Peyer's patch (tissue), 4 donors: ENCODE data around the gene C19orf47.

ENCODE experiments used
- POLR2A ChIP-seq, 2 donors: fragments of 450-650 bp; IDR thresholded peaks; one replicate each; pipeline ENCODE4 v1.5.1; 2017; ENCODE audit warnings: antibody characterized with exemption in 2 of 2, mild to moderate bottlenecking in 2 of 2, moderate library complexity in 2 of 2
- TF ChIP-seq, protein P1 (sequence below), 6 experiments: fragments of 450-650 bp in 4 of 6; fragments of 200-600 bp in 2 of 6; sonication (generic) in 1 of 6; IDR thresholded peaks; one replicate each; pipeline ENCODE4 v1.5.1; 2017 to 2019; ENCODE audit warnings: antibody characterized with exemption in 6 of 6, mild to moderate bottlenecking in 3 of 6, moderate library complexity in 1 of 6

DNA sequence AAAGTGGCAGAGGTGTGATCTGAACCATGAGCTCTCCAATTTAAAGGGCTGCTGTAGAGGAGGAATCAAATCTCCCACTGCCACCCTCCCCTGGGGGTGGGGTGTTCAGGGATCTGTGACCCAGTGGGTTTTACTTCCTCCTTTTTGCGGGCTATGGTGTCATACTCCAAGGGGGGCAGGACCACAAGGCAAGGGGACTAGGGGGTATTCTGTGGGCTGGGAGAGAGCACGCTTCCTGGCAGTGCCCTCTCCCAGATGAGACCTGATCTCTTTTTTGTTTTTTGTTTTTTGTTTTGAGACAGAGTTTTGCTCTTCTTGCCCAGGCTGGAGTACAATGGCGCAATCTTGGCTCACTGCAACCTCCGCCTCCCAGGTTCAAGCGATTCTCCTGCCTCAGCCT is 10.6 kb upstream of the C19orf47 start:
- TF ChIP-seq, protein P1, sequence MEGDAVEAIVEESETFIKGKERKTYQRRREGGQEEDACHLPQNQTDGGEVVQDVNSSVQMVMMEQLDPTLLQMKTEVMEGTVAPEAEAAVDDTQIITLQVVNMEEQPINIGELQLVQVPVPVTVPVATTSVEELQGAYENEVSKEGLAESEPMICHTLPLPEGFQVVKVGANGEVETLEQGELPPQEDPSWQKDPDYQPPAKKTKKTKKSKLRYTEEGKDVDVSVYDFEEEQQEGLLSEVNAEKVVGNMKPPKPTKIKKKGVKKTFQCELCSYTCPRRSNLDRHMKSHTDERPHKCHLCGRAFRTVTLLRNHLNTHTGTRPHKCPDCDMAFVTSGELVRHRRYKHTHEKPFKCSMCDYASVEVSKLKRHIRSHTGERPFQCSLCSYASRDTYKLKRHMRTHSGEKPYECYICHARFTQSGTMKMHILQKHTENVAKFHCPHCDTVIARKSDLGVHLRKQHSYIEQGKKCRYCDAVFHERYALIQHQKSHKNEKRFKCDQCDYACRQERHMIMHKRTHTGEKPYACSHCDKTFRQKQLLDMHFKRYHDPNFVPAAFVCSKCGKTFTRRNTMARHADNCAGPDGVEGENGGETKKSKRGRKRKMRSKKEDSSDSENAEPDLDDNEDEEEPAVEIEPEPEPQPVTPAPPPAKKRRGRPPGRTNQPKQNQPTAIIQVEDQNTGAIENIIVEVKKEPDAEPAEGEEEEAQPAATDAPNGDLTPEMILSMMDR (IDR thresholded peaks at IDR 0.05), result no peak
- TF ChIP-seq POLR2A (IDR thresholded peaks at IDR 0.05), result no peak
